SK-N-SH (cell line): ENCODE results near the gene FYCO1. TPM values are rescaled to one million over a fixed set of nuclear protein-coding genes. Genes with fewer than 3 reads are reported as not detected.

Experiments
- CTCF ChIA-PET: fragments of 300-600, 350-600 bp; formaldehyde crosslinking; extraction: SDS; loops from one replicate; lab custom pipeline; 2021; lab: Yijun Ruan, JAX
- POLR2A ChIA-PET: fragments of 350-600 bp; sonication (Branson Sonifier 250); formaldehyde crosslinking; extraction: SDS; loops from one replicate; lab custom pipeline; 2020; ENCODE audit warnings: antibody characterized with exemption, inconsistent platforms; lab: Yijun Ruan, JAX
- DNase-seq: peaks from one replicate; pipeline ENCODE4 v3.0.0; 2012
- H2AFZ ChIP-seq: fragments of 200-600 bp; sonication (generic); 2 replicates; pipeline ENCODE4 v1.8.1; 2016; ENCODE audit warnings: antibody characterized with exemption, mild to moderate bottlenecking, low read depth
- H3F3A ChIP-seq: fragments of 200-600 bp; sonication (generic); replicated peaks from 2 replicates; pipeline ENCODE3; 2016; ENCODE audit warnings: antibody characterized with exemption, mild to moderate bottlenecking; ENCODE audit not compliant: insufficient read depth
- H3K27ac ChIP-seq, 2 experiments: fragments of 200-500 bp in 1 of 2; fragments of 200-600 bp in 1 of 2; sonication (Bioruptor generic) in 1 of 2; sonication (generic), shearing (Covaris generic) in 1 of 2; 2 replicates each; pipeline versions ENCODE4 v1.5.1 to v1.6.1; 2014 to 2016; ENCODE audit warnings: low read depth in 2 of 2, inconsistent platforms in 1 of 2, low read length in 1 of 2, mild to moderate bottlenecking in 1 of 2, mixed read lengths in 1 of 2
- H3K27me3 ChIP-seq: fragments of 200-600 bp; sonication (generic), shearing (Covaris generic); 2 replicates; pipeline ENCODE4 v1.6.1; 2016; ENCODE audit warnings: mixed run types; ENCODE audit not compliant: insufficient read depth
- H3K36me3 ChIP-seq, 2 experiments: fragments of 200-500 bp in 1 of 2; fragments of 200-600 bp in 1 of 2; sonication (Bioruptor generic) in 1 of 2; sonication (generic) in 1 of 2; replicated peaks in 1 of 2; 2 replicates each; pipeline versions ENCODE3 to v1.5.1; 2014 to 2016; ENCODE audit warnings: low read length in 1 of 2, mild to moderate bottlenecking in 1 of 2; ENCODE audit not compliant: insufficient read depth in 2 of 2, control insufficient read depth in 1 of 2
- H3K4me1 ChIP-seq, 2 experiments: fragments of 200-500 bp in 1 of 2; fragments of 200-600 bp in 1 of 2; sonication (Bioruptor generic) in 1 of 2; sonication (generic), shearing (Covaris generic) in 1 of 2; 2 replicates each; pipeline versions ENCODE4 v1.5.1 to v1.6.1; 2014 to 2016; ENCODE audit warnings: low read depth in 1 of 2, low read length in 1 of 2, mixed run types in 1 of 2; ENCODE audit not compliant: insufficient read depth in 2 of 2, control insufficient read depth in 1 of 2
- H3K4me2 ChIP-seq: fragments of 200-600 bp; sonication (generic), shearing (Covaris generic); 2 replicates; pipeline ENCODE4 v1.6.1; 2017; ENCODE audit warnings: mixed run types
- H3K4me3 ChIP-seq, 2 experiments: fragments of 200-500 bp in 1 of 2; fragments of 200-600 bp in 1 of 2; sonication (Bioruptor generic) in 1 of 2; sonication (generic), shearing (Covaris generic) in 1 of 2; 2 replicates each; pipeline versions ENCODE4 v1.5.1 to v1.8.1; 2014 to 2016; ENCODE audit warnings: low read depth in 2 of 2, inconsistent platforms in 1 of 2, low read length in 1 of 2, mild to moderate bottlenecking in 1 of 2, mixed read lengths in 1 of 2, moderate library complexity in 1 of 2
- H3K79me2 ChIP-seq: fragments of 200-600 bp; sonication (generic); 2 replicates; pipeline ENCODE4 v1.8.1; 2017; ENCODE audit warnings: mild to moderate bottlenecking; ENCODE audit not compliant: insufficient read depth
- H3K9ac ChIP-seq: fragments of 200-600 bp; sonication (generic); 2 replicates; pipeline ENCODE4 v1.6.1; 2017; ENCODE audit warnings: mixed run types
- H3K9me2 ChIP-seq: fragments of 200-600 bp; sonication (generic); 2 replicates; pipeline ENCODE4 v1.6.1; 2017; ENCODE audit warnings: mixed run types
- H3K9me3 ChIP-seq: fragments of 200-600 bp; sonication (generic); 2 replicates; pipeline ENCODE4 v1.6.1; 2017; ENCODE audit warnings: mixed run types, mild to moderate bottlenecking, moderate library complexity
- H4K20me1 ChIP-seq: fragments of 200-600 bp; sonication (generic); 2 replicates; pipeline ENCODE4 v1.6.1; 2017; ENCODE audit warnings: mild to moderate bottlenecking, mixed run types; ENCODE audit not compliant: insufficient read depth
- CHD2 ChIP-seq: fragments of 150-350 bp; IDR thresholded peaks from 2 replicates; pipeline ENCODE4 v1.6.1; 2018; ENCODE audit warnings: low read length; ENCODE audit not compliant: partially characterized antibody
- EP300 ChIP-seq, 2 experiments: IDR thresholded peaks; 2 replicates each; pipeline versions ENCODE4 v1.4.0 to v1.6.1; 2012; ENCODE audit warnings: borderline replicate concordance in 1 of 2, low read depth in 1 of 2, low read length in 1 of 2
- GATA2 ChIP-seq: sonication (generic); formaldehyde crosslinking; IDR thresholded peaks from 2 replicates; pipeline ENCODE4 v1.5.0; 2020; ENCODE audit warnings: mild to moderate bottlenecking, missing genetic modification reagents
- JUND ChIP-seq: IDR thresholded peaks from 2 replicates; pipeline ENCODE4 v1.4.0; 2012
- MXI1 ChIP-seq: IDR thresholded peaks from 2 replicates; pipeline ENCODE4 v1.6.1; 2012; ENCODE audit warnings: mild to moderate bottlenecking, low read depth, low read length, improper control_type of control experiment
- RAD21 ChIP-seq: IDR thresholded peaks from 2 replicates; pipeline ENCODE4 v1.6.1; 2012; ENCODE audit warnings: mild to moderate bottlenecking, low read length
- RCOR1 ChIP-seq: fragments of 150-350 bp; IDR thresholded peaks from 2 replicates; pipeline ENCODE4 v1.6.1; 2017; ENCODE audit warnings: antibody characterized with exemption, low read length
- TEAD4 ChIP-seq: IDR thresholded peaks from 2 replicates; pipeline ENCODE4 v1.4.0; 2012; ENCODE audit warnings: mild to moderate bottlenecking, borderline replicate concordance; ENCODE audit not compliant: insufficient read depth
- WGBS: methylation state at CpG from one replicate; pipeline ENCODE4 v1.1.6; 2017; ENCODE audit warnings: low lambda C conversion rate; 5-methylcytosine and 5-hydroxymethylcytosine counted together
- polyA plus RNA-seq, 3 experiments: library from polyadenylated mRNA; depleted of rRNA; stranded (reverse); fragments of >200 nt; gene quantifications; 2 replicates each; pipeline ENCODE4 v1.2.3, GENCODE V29; 2012
- TF ChIP-seq, protein P1 (sequence below): fragments of 150-350 bp; IDR thresholded peaks from 2 replicates; pipeline ENCODE4 v1.6.1; 2016; ENCODE audit warnings: mild to moderate bottlenecking, low read depth, low read length

Gene FYCO1
- polyA plus RNA-seq, 1 of the 3 experiments (the other 2 are of a cell fraction) = 5.5 TPM

DNA sequence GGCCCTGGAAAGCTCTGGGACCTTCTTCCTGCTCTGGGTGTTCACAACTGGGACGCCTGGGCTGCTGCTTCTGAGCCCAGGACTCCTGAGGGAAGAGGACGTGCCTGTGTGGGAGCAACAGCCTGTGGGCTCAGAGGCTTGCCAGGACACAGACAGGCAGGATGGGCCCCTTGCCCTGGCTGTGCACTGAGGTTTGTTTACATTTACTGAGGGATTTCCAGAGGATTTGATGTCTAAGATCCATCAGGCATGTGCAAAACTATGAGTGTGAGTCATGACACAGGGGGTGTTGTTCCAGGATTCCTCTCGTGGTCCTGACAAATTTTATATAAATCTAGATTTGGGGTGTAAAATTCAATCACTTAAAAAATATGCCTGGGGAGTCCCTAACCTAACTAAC is 98.7 kb downstream of the FYCO1 start:
- no peak overlapping the region for H3K9ac ChIP-seq
- 17% methylated on average over 1 of the region's 3 CpGs for WGBS
- H3K4me2 ChIP-seq = no peak overlapping the region
- H3K79me2 ChIP-seq = no peaks in the 10 kb centered on the region
- H3K36me3 ChIP-seq = no peaks in the 10 kb centered on the region
- H4K20me1 ChIP-seq = no peaks in the 10 kb centered on the region
- no peaks in the 10 kb centered on the region for H3K9me2 ChIP-seq
- POLR2A ChIA-PET = no interaction called here
- CTCF ChIA-PET = interaction anchor here (1.0 kb wide), 1 partner anchor 32 kb away, joined by 4 read pairs; no protein-coding TSS in a partner anchor
- no peak overlapping the region for H2AFZ ChIP-seq
- peaks cover 0 to 23% of the 10 kb centered on the region in 2 experiments; a peak in 1 of 4 replicates for H3K4me1 ChIP-seq
- DNase-seq = peak; percentile 34
- TF ChIP-seq JUND (no peak), EP300 (IDR thresholded peaks at IDR 0.05; ENCODE audit: borderline replicate concordance in 1 of 2, low read depth in 1 of 2, low read length in 1 of 2) (peak in 1 of 2 experiments; percentile 39; a peak in 1 of 4 replicates)
- H3K4me3 ChIP-seq = no peak overlapping the region
- H3F3A ChIP-seq = no peaks in the 10 kb centered on the region
- H3K27me3 ChIP-seq = no peaks in the 10 kb centered on the region; the same call in 1 of the 2 replicates
- H3K27ac ChIP-seq = peak overlapping the region in 1 of 2 experiments; percentile 82; a peak in 1 of 4 replicates
- no peaks in the 10 kb centered on the region for H3K9me3 ChIP-seq

DNA sequence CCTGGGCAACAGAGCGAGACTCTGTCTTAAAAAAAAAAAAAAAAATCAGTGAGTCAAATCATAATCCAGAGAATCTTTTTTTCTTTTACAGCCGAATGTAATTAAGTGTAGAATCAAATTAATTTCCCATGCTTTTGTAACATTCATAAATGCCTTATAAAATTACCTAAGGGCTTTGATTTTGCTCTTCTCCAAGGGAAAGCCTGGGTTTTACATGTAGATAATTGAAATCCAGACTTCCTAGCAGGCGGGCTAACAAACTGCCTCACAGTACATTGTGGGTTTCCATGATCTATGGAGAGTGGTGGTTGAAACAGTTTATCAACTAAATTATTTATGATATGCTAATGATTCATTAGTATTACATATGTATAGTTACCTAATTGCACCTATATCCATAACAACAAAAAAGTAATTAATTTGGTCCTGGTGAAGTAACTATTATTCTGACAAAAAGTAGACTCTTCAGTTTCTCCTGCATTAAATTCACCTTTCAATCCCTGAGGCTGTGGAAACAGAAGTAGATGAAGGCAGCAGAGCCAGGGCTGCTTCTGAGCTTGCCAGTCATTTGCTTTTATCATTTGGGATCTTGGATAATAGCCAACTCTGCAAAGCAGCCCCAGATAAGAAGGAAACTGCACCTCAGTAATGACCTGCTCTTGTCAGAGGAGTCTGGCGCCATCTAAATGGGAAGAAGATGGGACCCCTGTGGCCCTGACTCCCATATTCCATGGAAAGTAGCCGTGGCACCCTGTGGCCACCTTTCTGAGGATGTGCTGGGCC is 99.7 kb downstream of the FYCO1 start:
- no peaks in the 10 kb centered on the region for H4K20me1 ChIP-seq
- H3K9ac ChIP-seq = no peak overlapping the region
- no peaks in the 10 kb centered on the region for H3K9me3 ChIP-seq
- no peaks in the 10 kb centered on the region for H3K36me3 ChIP-seq
- no peaks in the 10 kb centered on the region for H3K27me3 ChIP-seq
- H3K4me3 ChIP-seq = no peak overlapping the region
- CTCF ChIA-PET = no interaction called here
- H3K27ac ChIP-seq = peak overlapping the region in 1 of 2 experiments; percentile 82; a peak in 2 of 4 replicates
- 45% methylated on average over 5 of the region's 5 CpGs for WGBS
- H3K79me2 ChIP-seq = no peaks in the 10 kb centered on the region
- POLR2A ChIA-PET = no interaction called here
- TF ChIP-seq RAD21 (peak; percentile 35), RCOR1 (peak; percentile 73; the same call in 1 of the 2 replicates), MXI1 (0 out of 2 replicates have a peak, but pooled peaks have one; percentile 16), CHD2 (peak; percentile 33), EP300 (IDR thresholded peaks at IDR 0.05; ENCODE audit: borderline replicate concordance in 1 of 2, low read depth in 1 of 2, low read length in 1 of 2) (peak in 1 of 2 experiments; percentile 77; a peak in 2 of 4 replicates), TEAD4 (no peak), GATA2 (peak; percentile 95)
- TF ChIP-seq, protein P1, sequence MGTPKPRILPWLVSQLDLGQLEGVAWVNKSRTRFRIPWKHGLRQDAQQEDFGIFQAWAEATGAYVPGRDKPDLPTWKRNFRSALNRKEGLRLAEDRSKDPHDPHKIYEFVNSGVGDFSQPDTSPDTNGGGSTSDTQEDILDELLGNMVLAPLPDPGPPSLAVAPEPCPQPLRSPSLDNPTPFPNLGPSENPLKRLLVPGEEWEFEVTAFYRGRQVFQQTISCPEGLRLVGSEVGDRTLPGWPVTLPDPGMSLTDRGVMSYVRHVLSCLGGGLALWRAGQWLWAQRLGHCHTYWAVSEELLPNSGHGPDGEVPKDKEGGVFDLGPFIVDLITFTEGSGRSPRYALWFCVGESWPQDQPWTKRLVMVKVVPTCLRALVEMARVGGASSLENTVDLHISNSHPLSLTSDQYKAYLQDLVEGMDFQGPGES = no peak
- peak; percentile 57 for DNase-seq
- H2AFZ ChIP-seq = no peak overlapping the region
- H3F3A ChIP-seq = no peaks in the 10 kb centered on the region
- H3K9me2 ChIP-seq = no peaks in the 10 kb centered on the region
- H3K4me1 ChIP-seq = peaks cover 0 to 23% of the 10 kb centered on the region in 2 experiments; a peak in 1 of 4 replicates
- H3K4me2 ChIP-seq = no peak overlapping the region
